Activated T-helper 1 cell treated with anti-CD3 and anti-CD28 coated beads, Interleukin-2, amount 50 U/mL, for 16 hours (primary cell): ENCODE data around the gene SLC16A12.
A peak's percentile ranks its signal among the peaks of the same experiment; 100 is the strongest.
"Not testable (repeated sequence)": the region's sequence is repeated elsewhere in the genome, so short reads cannot be mapped to it uniquely, and the experiment has no call there.

Experiments
- DNase-seq, 2 donors: peaks; one replicate each; pipeline ENCODE4 v3.0.0-alpha.2; 2020; ENCODE audit warnings: low read depth in 1 of 2, low spot score in 1 of 2

The SLC16A12 gene

GRCh38 chr10:89393898-89394297 is 141.5 kb downstream of the SLC16A12 start:
- DNase-seq: no peak

DNA sequence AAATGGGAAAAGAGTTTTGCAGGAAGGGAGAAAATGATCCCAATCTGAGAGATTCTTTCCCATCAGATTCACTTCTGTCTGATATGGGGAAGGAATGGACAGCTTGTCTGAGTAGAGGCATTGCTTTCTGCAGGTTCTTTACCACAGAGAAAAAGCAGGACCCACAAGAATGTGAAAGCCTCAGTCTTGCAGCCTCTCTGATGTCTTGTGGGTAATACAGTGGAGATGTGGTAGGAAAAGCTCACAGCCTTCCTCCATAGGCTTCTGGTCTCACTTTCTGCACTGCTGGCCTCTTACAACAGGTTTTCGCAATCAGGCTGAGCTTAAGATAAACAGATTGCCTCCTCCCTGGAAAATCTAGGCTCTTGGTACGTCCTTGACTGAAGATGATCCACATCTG is 142.4 kb downstream of the SLC16A12 start:
- no peak for DNase-seq

- peak in 1 of 2 donors; percentile 9 for DNase-seq
Measured at GRCh38 chr10:89391907-89392756, 143.3 kb downstream of the SLC16A12 start, which contains the start of gene IFIT1. IFIT1 (plus strand) TSS chr10:89392623; CDS start chr10:89392713, 90 bp downstream.

DNA sequence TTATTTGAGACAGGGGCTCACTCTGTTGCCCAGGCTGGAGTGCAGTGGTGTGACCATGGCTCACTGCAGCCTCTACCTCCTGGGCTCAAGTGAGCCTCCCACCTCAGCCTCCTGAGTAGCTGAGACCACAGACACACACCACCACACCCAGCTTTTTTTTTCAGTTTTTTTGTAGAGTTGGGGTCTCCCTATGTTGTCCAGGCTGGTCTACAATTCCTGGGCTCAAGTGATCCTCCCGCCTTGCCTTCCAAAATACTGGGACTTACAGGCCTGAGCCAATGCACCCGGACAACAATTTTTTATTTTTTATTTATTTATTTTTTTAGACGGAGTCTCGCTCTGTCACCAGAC is 144.2 kb downstream of the SLC16A12 start:
- not testable (repeated sequence) for DNase-seq

DNA sequence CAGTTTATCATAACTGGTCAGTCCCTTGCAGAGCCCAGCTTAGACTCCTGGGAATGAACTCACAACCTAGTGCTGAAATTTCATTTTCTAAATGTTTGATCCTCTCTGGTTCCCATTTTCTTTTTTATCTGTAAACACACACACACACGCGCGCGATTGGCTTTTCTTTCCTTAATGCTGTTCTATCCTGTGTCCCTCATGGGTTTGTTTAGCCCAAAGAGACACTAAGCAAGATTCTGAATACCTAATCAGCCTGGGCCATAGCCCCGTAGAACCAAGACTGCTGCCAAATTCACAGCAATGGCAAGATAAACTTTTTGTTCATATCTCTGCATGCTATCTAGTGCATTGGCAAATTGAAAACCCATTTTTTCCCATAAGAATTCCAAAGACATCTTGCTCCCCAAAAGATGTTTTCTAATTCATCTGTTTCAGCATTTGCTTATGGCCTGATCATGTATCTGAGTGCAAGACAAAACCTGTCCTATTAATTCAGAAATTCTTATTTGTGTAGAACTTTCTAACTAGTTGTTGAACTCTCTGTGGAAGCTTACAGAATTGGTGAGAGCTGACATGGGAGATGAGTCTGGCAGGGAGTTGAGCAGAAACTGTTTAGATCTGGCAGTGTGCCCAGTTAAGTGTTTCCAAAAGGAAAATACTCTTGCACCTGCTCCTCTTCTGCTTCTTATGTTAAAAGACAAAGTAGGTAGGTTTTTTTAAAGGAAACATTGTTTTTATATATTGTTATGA is 144.7 kb downstream of the SLC16A12 start:
- DNase-seq: no peak

DNA sequence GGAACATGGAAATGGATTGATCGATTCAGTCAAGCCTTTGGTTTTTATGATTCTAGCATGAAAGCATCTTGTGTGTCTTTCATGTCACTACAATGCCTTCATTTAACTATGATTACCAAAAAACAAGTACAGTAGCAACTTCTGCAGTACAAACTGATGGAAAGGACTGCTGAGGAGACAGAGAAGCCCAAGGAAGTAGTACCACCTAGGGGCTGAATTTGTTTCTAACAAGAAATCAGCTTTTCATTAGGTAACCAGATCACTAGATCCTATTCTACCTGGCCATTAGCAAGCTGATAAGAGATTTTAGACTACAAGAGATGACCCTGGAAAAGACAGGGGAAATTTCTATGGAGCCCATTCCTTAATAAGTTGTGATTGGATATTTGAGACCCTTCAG is 146.1 kb downstream of the SLC16A12 start:
- no peak for DNase-seq

GRCh38 chr10:89388806-89389205 is 146.6 kb downstream of the SLC16A12 start:
- DNase-seq: no peak

- DNase-seq: no peak
Measured at GRCh38 chr10:89384474-89385340, 150.7 kb downstream of the SLC16A12 start.

GRCh38 chr10:89382757-89383156 is 152.6 kb downstream of the SLC16A12 start:
- DNase-seq: no peak
